MCF 10A (cell line): ENCODE measurements around the gene COL6A2. TPM values are rescaled to one million over a fixed set of nuclear protein-coding genes. Genes with fewer than 3 reads are reported as not detected.
A peak's percentile ranks its signal among the peaks of the same experiment; 100 is the strongest.

Source experiments
- BruUV-seq: library from RNA; stranded (reverse); fragments of 400-500 nt; replicated peaks from 2 replicates; lab custom pipeline; 2021; lab: Mats Ljungman, UMichigan
- CTCF ChIA-PET: fragments of 300-600 bp; sonication (Branson Sonifier 250); formaldehyde crosslinking; extraction: SDS; loops from one replicate; lab custom pipeline; 2021; ENCODE audit warnings: antibody characterized with exemption, inconsistent platforms; lab: Yijun Ruan, JAX
- POLR2A ChIA-PET: fragments of 300-600, 350-650 bp; sonication (Branson Sonifier 250); formaldehyde crosslinking; extraction: SDS; loops from one replicate; lab custom pipeline; 2020; ENCODE audit warnings: antibody characterized with exemption, inconsistent platforms; lab: Yijun Ruan, JAX
- DNase-seq: peaks from one replicate; pipeline ENCODE4 v3.0.0-alpha.2; 2018; ENCODE audit not compliant: unreplicated experiment
- H3K27ac Mint-ChIP-seq: one replicate; pipeline ENCODE4 v1.8.0; 2022; ENCODE audit warnings: mild to moderate bottlenecking, low read depth, mixed read lengths; ENCODE audit not compliant: unreplicated experiment
- H3K27me3 Mint-ChIP-seq: one replicate; pipeline ENCODE4 v1.8.0; 2022; ENCODE audit warnings: mixed read lengths; ENCODE audit not compliant: insufficient read depth, unreplicated experiment
- H3K36me3 Mint-ChIP-seq: one replicate; pipeline ENCODE4 v1.8.0; 2022; ENCODE audit warnings: mild to moderate bottlenecking, moderate library complexity, mixed read lengths; ENCODE audit not compliant: insufficient read depth, unreplicated experiment
- H3K4me1 Mint-ChIP-seq: one replicate; pipeline ENCODE4 v1.8.0; 2022; ENCODE audit warnings: mixed read lengths; ENCODE audit not compliant: insufficient read depth, unreplicated experiment
- H3K4me3 Mint-ChIP-seq: one replicate; pipeline ENCODE4 v1.8.0; 2022; ENCODE audit warnings: mild to moderate bottlenecking, moderate library complexity, mixed read lengths; ENCODE audit not compliant: unreplicated experiment
- H3K9me3 Mint-ChIP-seq: one replicate; pipeline ENCODE4 v1.8.0; 2022; ENCODE audit warnings: mixed read lengths; ENCODE audit not compliant: unreplicated experiment
- intact Hi-C: fragments of 100-400 bp; cut with micrococcal nuclease; formaldehyde crosslinking; loops from 2 replicates; pipeline ENCODE4 v1.14.1; 2022
- total RNA-seq: library from RNA; stranded (reverse); gene quantifications from 2 replicates; pipeline ENCODE4 v1.2.3, GENCODE V29; 2022
- TF ChIP-seq, protein P1 (sequence below): fragments of 200-600 bp; IDR thresholded peaks from one replicate; pipeline ENCODE4 v1.8.0; 2022; ENCODE audit warnings: antibody characterized with exemption, mild to moderate bottlenecking; ENCODE audit not compliant: unreplicated experiment

The COL6A2 gene
- total RNA-seq, 1 experiment from 2014 or later = 0.61 TPM

DNA sequence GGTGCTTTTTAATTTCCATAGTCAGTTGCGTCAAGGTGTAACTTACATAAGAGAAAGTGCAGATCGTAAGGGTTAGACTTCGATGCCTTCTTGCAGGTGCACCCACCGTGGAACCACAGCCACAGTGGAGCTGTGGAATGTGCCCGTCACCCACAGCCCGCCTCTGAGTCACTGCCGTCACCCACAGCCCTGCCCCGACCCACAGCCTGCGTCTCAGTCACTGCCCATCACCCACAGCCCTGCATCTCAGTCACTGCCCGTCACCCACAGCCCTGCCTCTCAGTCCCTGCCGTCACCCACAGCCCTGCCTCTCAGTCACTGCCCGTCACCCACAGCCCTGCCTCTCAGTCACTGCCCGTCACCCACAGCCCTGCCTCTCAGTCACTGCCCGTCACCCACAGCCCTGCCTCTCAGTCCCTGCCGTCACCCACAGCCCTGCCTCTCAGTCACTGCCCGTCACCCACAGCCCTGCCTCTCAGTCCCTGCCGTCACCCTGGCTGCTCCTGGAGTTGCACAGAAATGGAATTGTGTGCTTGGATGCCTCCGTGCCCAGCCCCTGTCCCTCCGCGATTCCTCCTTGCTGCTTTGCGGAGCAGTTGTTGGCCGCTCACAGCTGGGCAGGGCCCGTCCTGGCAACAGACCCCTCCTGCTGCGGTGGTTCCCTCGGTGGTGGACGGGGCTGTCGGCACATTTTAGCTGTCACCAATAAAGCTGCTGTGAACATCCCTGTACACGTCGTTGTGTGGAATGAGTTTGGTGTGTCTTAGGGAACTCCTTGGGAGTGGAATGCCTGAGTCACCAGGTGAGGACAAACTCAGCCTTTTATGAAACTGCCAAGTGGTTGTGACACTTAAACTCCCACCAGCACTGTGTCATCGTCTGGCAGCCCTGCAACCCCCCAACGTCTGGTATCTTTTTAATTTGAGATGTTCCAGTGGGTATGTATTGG lies 44.9 kb upstream of the COL6A2 start:
- intact Hi-C loops = no loop called here
- no peak overlapping the region for H3K27ac Mint-ChIP-seq
- peaks cover 12% of the 10 kb centered on the region for H3K9me3 Mint-ChIP-seq
- ChIA-PET POLR2A (no interaction called here), CTCF (no interaction called here)
- no TSS peak for BruUV-seq
- no peak overlapping the region for H3K4me3 Mint-ChIP-seq
- DNase-seq = peak; percentile 61
- TF ChIP-seq, protein P1, sequence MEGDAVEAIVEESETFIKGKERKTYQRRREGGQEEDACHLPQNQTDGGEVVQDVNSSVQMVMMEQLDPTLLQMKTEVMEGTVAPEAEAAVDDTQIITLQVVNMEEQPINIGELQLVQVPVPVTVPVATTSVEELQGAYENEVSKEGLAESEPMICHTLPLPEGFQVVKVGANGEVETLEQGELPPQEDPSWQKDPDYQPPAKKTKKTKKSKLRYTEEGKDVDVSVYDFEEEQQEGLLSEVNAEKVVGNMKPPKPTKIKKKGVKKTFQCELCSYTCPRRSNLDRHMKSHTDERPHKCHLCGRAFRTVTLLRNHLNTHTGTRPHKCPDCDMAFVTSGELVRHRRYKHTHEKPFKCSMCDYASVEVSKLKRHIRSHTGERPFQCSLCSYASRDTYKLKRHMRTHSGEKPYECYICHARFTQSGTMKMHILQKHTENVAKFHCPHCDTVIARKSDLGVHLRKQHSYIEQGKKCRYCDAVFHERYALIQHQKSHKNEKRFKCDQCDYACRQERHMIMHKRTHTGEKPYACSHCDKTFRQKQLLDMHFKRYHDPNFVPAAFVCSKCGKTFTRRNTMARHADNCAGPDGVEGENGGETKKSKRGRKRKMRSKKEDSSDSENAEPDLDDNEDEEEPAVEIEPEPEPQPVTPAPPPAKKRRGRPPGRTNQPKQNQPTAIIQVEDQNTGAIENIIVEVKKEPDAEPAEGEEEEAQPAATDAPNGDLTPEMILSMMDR = no peak
- H3K27me3 Mint-ChIP-seq = no peaks in the 10 kb centered on the region
- H3K4me1 Mint-ChIP-seq = no peaks in the 10 kb centered on the region
- H3K36me3 Mint-ChIP-seq = no peaks in the 10 kb centered on the region

DNA sequence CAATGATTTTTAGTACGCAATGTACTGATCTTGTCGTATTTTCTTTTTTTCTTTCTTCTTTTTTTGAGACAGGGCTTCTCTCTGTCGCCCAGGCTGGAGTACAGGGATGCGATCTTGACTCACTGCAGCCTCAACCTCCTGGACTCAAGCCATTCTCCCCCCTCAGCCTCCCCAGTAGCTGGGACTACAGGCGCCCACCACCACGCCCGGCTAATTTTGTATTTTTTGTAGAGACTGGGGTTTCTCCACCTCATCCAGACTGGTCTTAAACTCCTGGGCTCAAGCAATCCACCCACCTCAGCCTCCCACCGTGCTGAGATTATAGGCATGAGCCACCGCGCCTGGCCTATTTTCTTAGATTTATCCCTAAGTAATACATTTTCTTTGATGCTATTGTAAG lies 43.9 kb upstream of the COL6A2 start:
- no peaks in the 10 kb centered on the region for H3K4me1 Mint-ChIP-seq
- H3K36me3 Mint-ChIP-seq = no peaks in the 10 kb centered on the region
- intact Hi-C loops = no loop called here
- H3K27ac Mint-ChIP-seq = no peak overlapping the region
- no peak overlapping the region for H3K4me3 Mint-ChIP-seq
- BruUV-seq = no TSS peak
- no peaks in the 10 kb centered on the region for H3K27me3 Mint-ChIP-seq
- H3K9me3 Mint-ChIP-seq = peaks cover 23% of the 10 kb centered on the region
- CTCF ChIA-PET = no interaction called here
- no peak for DNase-seq
- POLR2A ChIA-PET = interaction anchor here (0.6 kb wide), 1 partner anchor 171 kb away, joined by 3 read pairs; no protein-coding TSS in a partner anchor
- TF ChIP-seq, protein P1 = no peak

- Mint-ChIP-seq H3K4me3 (no peak overlapping the region), H3K36me3 (no peaks in the 10 kb centered on the region), H3K4me1 (no peaks in the 10 kb centered on the region), H3K9me3 (peaks cover 27% of the 10 kb centered on the region), H3K27me3 (no peaks in the 10 kb centered on the region), H3K27ac (no peak overlapping the region)
- DNase-seq = no peak
- no TSS peak for BruUV-seq
- intact Hi-C loops = no loop called here
- TF ChIP-seq, protein P1 = no peak
- ChIA-PET POLR2A (interaction anchor here (0.6 kb wide), 1 partner anchor 170 kb away, joined by 3 read pairs; no protein-coding TSS in a partner anchor), CTCF (no interaction called here)
These were observed 43.4 kb upstream of the COL6A2 start for GRCh38 chr21:46054451-46054881.

DNA sequence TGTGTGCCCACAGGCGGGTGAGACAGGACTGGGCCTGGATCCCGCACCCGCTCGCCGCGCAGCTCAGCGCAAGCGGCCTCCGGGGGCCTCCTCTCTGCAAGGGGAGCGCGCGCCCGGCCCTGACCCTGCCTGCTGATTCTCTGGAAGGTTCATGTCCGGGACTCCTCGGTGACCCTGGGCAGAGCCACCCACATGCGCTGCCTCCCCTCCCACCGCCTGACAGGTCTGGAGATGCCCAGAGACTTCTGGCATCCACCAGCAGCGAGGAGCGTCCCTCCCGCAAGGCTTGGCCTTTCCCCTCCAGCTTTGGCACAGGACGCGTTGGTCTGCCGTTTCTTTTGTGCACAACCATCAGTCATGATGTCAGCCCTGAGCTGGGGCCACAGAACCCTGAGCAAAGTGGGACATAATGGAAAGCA lies 42.0 kb upstream of the COL6A2 start:
- ChIA-PET POLR2A (no interaction called here), CTCF (interaction anchor here (0.8 kb wide), 1 partner anchor 174 kb away, joined by 3 read pairs; no protein-coding TSS in a partner anchor)
- Mint-ChIP-seq H3K27ac (no peak overlapping the region), H3K27me3 (no peaks in the 10 kb centered on the region), H3K4me3 (no peak overlapping the region), H3K9me3 (peaks cover 28% of the 10 kb centered on the region), H3K36me3 (no peaks in the 10 kb centered on the region), H3K4me1 (no peaks in the 10 kb centered on the region)
- TF ChIP-seq, protein P1 = no peak
- intact Hi-C loops = no loop called here
- no TSS peak for BruUV-seq
- DNase-seq = no peak
